Astrocyte of the cerebellum (primary cell): ENCODE measurements around the gene SLC15A1.

Source experiments
- DNase-seq: peaks from one replicate; pipeline ENCODE4 v3.0.0-alpha.2; 2011; ENCODE audit warnings: low read depth
- H3K4me3 ChIP-seq: 2 replicates; pipeline ENCODE4 v1.5.1; 2011; ENCODE audit warnings: mild to moderate bottlenecking, low read depth, low read length, moderate library complexity
- in situ Hi-C: cut with HindIII; loops from 2 replicates; pipeline ENCODE4 v1.10.0; 2017; ENCODE audit warnings: low sequenced_read_pairs
- TF ChIP-seq, protein P1 (sequence below): IDR thresholded peaks from 2 replicates; pipeline ENCODE4 v1.5.1; 2012; ENCODE audit warnings: low read length, low read depth, moderate library complexity, mild to moderate bottlenecking; ENCODE audit errors: missing control alignments

The SLC15A1 gene

DNA sequence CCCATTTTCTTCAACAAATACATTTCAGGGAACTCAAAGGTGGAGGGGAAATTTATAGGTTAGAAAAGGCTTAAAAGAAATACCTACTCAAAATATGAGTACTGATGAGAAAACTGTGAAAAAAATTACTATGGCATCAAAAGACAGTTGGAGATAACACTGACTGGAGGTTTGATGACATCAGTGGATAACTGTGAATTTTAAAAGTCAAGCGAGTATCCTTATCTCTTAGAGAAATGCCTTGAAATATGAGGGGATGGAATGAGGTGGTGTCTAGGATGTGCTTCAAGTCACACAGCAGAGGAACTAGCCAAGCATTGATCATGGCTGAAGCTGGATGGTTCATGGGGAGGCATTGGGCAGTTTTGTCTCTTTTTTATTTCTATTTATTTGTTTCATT, 27.2 kb upstream of the SLC15A1 start:
- no peak for DNase-seq
- TF ChIP-seq, protein P1, sequence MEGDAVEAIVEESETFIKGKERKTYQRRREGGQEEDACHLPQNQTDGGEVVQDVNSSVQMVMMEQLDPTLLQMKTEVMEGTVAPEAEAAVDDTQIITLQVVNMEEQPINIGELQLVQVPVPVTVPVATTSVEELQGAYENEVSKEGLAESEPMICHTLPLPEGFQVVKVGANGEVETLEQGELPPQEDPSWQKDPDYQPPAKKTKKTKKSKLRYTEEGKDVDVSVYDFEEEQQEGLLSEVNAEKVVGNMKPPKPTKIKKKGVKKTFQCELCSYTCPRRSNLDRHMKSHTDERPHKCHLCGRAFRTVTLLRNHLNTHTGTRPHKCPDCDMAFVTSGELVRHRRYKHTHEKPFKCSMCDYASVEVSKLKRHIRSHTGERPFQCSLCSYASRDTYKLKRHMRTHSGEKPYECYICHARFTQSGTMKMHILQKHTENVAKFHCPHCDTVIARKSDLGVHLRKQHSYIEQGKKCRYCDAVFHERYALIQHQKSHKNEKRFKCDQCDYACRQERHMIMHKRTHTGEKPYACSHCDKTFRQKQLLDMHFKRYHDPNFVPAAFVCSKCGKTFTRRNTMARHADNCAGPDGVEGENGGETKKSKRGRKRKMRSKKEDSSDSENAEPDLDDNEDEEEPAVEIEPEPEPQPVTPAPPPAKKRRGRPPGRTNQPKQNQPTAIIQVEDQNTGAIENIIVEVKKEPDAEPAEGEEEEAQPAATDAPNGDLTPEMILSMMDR: no peak
- in situ Hi-C loops: no loop called here
- no peak overlapping the region for H3K4me3 ChIP-seq

DNA sequence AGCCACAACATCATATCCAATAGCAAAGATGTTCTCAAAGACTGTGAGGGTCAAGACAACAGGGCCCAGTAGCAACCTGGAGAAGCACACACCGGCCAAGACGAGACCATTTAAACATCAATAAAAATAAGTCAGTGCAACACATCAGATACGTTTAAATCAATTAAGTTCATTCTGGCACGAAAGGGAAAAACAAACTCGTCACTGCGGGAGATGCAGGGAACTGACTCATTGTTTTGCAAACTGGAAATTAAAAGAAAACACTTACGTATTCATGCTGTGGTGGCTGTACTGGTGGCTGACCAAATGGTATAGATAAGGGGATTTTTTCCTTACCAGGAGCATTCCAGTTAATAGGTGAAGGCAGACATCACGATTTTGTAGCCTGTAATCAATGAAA, 26.3 kb upstream of the SLC15A1 start:
- TF ChIP-seq, protein P1: no peak
- H3K4me3 ChIP-seq: no peak overlapping the region
- DNase-seq: peak; percentile 50
- in situ Hi-C loops: no loop called here

DNA sequence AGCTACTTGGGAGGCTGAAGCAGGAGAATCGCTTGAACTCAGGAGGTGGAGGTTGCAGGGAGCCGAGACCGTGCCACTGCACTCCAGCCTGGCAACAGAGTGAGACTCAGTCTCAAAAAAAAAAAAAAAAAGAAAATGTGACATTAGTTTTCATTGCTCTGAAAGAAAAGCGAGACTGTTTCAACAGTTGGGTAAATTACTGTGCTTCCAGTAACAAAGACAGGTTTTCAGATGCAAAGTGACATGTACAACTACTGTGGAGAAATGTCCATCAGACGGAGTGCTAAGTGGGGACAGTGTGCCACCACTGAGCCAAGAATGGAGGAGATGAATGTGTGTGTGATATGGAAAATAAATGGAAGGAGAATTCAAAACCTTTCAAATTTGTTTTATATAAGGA, 24.2 kb upstream of the SLC15A1 start:
- H3K4me3 ChIP-seq: no peak overlapping the region
- DNase-seq: no peak
- in situ Hi-C loops: no loop called here
- TF ChIP-seq, protein P1: no peak

DNA sequence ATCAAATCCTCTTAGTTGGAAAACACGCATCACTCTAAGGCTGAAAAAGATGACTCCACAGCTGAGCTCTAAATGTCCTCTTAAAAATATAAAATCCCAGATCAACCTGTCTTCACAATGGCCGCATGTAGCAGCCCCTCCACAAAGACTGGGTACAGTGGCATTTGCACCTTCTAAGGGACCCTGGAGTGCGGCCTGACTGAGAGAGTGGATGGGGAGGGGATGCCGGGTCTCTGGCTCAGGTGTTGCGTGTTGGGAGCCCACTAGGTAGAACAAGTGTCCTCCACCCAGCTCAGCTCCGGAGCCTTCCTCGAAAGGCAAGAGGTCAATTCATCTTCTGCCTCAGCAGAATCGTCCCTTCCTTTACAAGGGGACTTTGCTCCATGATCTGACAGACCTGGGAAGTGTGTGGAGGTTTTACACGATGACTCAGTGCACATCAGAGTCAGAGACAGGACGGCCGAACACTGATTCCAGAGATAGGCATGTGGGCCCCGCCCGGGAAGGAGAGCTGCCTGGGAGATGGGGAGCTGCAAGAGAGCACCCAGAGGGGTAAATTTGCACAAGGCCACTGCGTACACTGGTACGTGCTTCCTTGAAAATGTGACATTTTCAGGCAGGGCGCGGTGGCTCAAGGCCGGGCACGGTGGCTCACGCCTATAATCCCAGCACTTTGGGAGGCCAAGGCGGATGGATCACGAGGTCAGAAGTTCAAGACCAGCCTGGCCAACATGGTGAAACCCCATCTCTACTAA, 23.5 kb upstream of the SLC15A1 start:
- in situ Hi-C loops: no loop called here
- TF ChIP-seq, protein P1: no peak
- DNase-seq: no peak
- no peak overlapping the region for H3K4me3 ChIP-seq

DNA sequence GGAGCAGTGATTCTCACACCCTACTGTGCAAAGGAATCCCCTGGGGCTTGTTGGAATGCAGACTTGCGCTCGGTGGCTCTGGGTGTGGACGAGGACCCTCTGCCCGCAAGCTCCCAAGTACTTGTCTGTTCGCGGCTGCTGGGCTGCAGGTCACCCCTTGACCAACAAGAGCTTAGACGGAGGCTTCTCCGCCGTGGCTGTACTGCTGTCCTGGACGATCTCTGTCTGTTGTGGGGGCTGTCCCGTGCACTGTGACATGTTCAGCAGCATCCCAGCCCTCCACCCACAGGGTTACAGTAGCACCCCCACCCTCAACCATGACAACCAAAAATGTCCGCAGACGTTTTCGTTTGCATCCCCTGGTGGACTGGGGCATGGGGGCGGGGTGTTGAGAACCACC, 22.9 kb upstream of the SLC15A1 start:
- no peak overlapping the region for H3K4me3 ChIP-seq
- DNase-seq: no peak
- in situ Hi-C loops: no loop called here
- TF ChIP-seq, protein P1: no peak

DNA sequence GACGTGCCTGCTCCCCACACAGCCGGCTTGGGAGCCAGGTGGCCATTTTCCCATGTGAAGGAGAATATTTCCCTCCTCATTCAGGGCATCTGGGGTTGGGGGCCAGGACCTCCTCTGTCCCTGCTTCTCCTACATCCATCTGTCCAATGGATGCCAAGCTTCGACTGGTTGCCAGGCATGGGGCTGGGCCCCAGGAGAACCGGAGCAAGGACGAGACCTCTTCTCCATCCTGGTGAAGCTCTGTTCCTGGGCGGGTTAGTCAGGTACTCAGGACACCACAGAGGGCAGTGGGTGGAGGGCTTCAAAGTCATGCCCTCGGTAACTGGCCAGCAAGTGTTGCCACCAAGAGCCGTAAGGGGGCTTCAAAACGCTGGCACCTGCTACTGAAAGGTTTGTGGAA, 22.3 kb upstream of the SLC15A1 start:
- H3K4me3 ChIP-seq: no peak overlapping the region
- TF ChIP-seq, protein P1: no peak
- in situ Hi-C loops: no loop called here
- DNase-seq: no peak
